GM21447 (cell line): Measurements from ENCODE around the gene TCERG1L.

Source experiments
- ATAC-seq: cut with Tn5 transposase; IDR thresholded peaks from one replicate; pipeline ENCODE4 v1.9.1; 2021; ENCODE audit not compliant: unreplicated experiment

TCERG1L gene

GRCh38 chr10:131078131-131078881, 233.2 kb downstream of the TCERG1L start:
- no peak for ATAC-seq

- ATAC-seq: no peak
Observed at GRCh38 chr10:131077724-131078123, 233.8 kb downstream of the TCERG1L start.

GRCh38 chr10:131077031-131077430, 234.5 kb downstream of the TCERG1L start:
- ATAC-seq: no peak

- no peak for ATAC-seq
Observed at GRCh38 chr10:131076356-131076755, 235.2 kb downstream of the TCERG1L start.

GRCh38 chr10:131075218-131075770, 236.2 kb downstream of the TCERG1L start:
- ATAC-seq: no peak

- ATAC-seq: no peak
Observed at GRCh38 chr10:131074682-131075081, 236.8 kb downstream of the TCERG1L start.

- ATAC-seq: no peak
Observed at GRCh38 chr10:131073469-131074035, 238.0 kb downstream of the TCERG1L start.

- ATAC-seq: no peak
Observed at GRCh38 chr10:131072651-131073468, 238.7 kb downstream of the TCERG1L start.

- no peak for ATAC-seq
Observed at GRCh38 chr10:131071721-131072120, 239.8 kb downstream of the TCERG1L start.

GRCh38 chr10:131070856-131071255, 240.7 kb downstream of the TCERG1L start:
- ATAC-seq: no peak

GRCh38 chr10:131068760-131069159, 242.8 kb downstream of the TCERG1L start:
- ATAC-seq: no peak

GRCh38 chr10:131068311-131068710, 243.2 kb downstream of the TCERG1L start:
- ATAC-seq: no peak

GRCh38 chr10:131067690-131068089, 243.8 kb downstream of the TCERG1L start:
- no peak for ATAC-seq

- no peak for ATAC-seq
Observed at GRCh38 chr10:131065673-131066305, 245.7 kb downstream of the TCERG1L start.

GRCh38 chr10:131063311-131063710, 248.2 kb downstream of the TCERG1L start:
- no peak for ATAC-seq

GRCh38 chr10:131062621-131063260, 248.8 kb downstream of the TCERG1L start:
- ATAC-seq: no peak

GRCh38 chr10:131061216-131061615, 250.3 kb downstream of the TCERG1L start:
- ATAC-seq: no peak

- no peak for ATAC-seq
Observed at GRCh38 chr10:131059881-131060280, 251.6 kb downstream of the TCERG1L start.

GRCh38 chr10:131058799-131059198, 252.7 kb downstream of the TCERG1L start:
- ATAC-seq: no peak

- no peak for ATAC-seq
Observed at GRCh38 chr10:131056781-131057180, 254.7 kb downstream of the TCERG1L start.
